ENCODE data around the gene RBMX. TPM values are rescaled to one million over a fixed set of nuclear protein-coding genes. Genes with fewer than 3 reads are reported as not detected.

The RBMX gene
- total and polyA plus RNA-seq, 2 of the 13 experiments (the other 11 are each of a cell fraction or from before 2014, with no cell fraction given), result 114 to 254 TPM

DNA sequence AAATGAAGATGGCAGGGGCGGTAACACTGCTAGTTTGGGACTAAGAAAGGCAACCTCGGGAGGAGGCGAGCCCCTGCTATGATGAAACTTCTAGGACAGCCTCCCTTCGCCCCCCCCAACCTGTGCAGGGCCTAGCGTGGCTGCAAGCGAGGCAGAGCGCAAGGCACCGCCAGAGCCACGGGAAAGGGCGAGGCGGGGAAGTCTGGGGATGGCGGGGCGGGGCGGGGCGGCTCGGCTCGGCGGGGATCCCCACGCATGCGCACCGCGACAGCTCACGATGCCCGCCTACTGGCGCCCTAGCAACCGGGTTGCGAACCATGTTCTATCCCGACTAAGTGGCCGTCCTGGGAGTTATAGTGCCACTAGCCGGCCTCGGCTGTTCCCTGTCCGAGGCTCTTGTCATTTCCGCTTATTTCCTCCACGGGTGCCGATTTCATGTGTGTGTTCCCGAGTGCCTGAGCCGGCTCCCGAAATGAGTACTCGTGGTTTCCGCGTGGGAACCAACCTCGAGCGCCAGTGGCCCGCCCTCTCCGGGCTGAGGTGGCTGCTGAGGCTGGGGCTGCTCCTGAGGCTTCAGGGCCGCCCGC lies 28.7 kb upstream of the RBMX start:
- no TSS peak for BruUV-seq (replicated peaks)
- no peaks in the 10 kb centered on the region for H4K20me1 ChIP-seq (ENCODE audit: insufficient read depth, low read length)
- WGBS (ENCODE audit: low lambda C conversion rate), result no CpG with 5 or more reads among the region's 47 CpGs
- ChIA-PET CTCF (ENCODE audit: low intra/inter-chr PET ratio, low total read pairs) (no interaction called here), POLR2A (interaction anchor here (0.6 to 1.8 kb wide), 2 partner anchors 29 to 42 kb away, joined by 3 to 7 read pairs; partner anchors contain the start of gene RBMX)
- in situ Hi-C loops (cut with HindIII; ENCODE audit: extremely low pct_ligation_motif_present, low pct_unique_long_range_greater_than_20kb) (loop anchor here (25.0 kb wide), 1 partner anchor 197 kb away; no protein-coding TSS in a partner anchor), intact Hi-C loops (cut with micrococcal nuclease; ENCODE audit: unreplicated experiment) (no loop called here)
- H3K79me2 ChIP-seq (ENCODE audit: insufficient read depth, low read length), result no peaks in the 10 kb centered on the region
- H3K36me3 ChIP-seq (replicated peaks in 1 of 2; ENCODE audit: control insufficient read depth in 1 of 2, insufficient read depth in 2 of 2, low read length in 2 of 2), result no peaks in the 10 kb centered on the region
- H3K4me1 ChIP-seq (ENCODE audit: insufficient read depth, low read length), result no peaks in the 10 kb centered on the region
- H2AFZ ChIP-seq (ENCODE audit: low read length), result peak overlapping the region; percentile 63
- H3K4me2 ChIP-seq (ENCODE audit: low read depth, low read length), result peak overlapping the region; percentile 84
- no peaks in the 10 kb centered on the region for H3K9me3 ChIP-seq (ENCODE audit: low read length)
- H3K4me3 ChIP-seq (replicated peaks in 1 of 3; ENCODE audit: insufficient read depth in 1 of 3, low read depth in 2 of 3, low read length in 3 of 3), result peak overlapping the region; percentile 60 to 73 (median 63)
- peak; percentile 92 for ATAC-seq
- peak overlapping the region; percentile 22; the same call in 1 of the 2 replicates for H3K9ac ChIP-seq (ENCODE audit: insufficient read depth, low read depth, low read length)
- no peak for FAIRE-seq
- peak; percentile 26 for DNase-seq (ENCODE audit: low spot score)
- H3K27ac ChIP-seq (ENCODE audit: extremely low read length, insufficient read depth, low read length), result no peak overlapping the region
- no peaks in the 10 kb centered on the region for H3K27me3 ChIP-seq (ENCODE audit: control insufficient read depth in 1 of 2, insufficient read depth in 2 of 2, low read length in 2 of 2)
- TF ChIP-seq, protein P1, sequence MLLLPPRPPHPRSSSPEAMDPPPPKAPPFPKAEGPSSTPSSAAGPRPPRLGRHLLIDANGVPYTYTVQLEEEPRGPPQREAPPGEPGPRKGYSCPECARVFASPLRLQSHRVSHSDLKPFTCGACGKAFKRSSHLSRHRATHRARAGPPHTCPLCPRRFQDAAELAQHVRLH (CRISPR knock-in tag; IDR thresholded peaks at IDR 0.05; ENCODE audit: borderline replicate concordance, low read depth), result no peak
- TF ChIP-seq ZNF567 (CRISPR knock-in tag; IDR thresholded peaks at IDR 0.05; ENCODE audit: borderline replicate concordance) (no peak), MEF2D (CRISPR knock-in tag; IDR thresholded peaks at IDR 0.05) (no peak)
- TF ChIP-seq, protein P2, sequence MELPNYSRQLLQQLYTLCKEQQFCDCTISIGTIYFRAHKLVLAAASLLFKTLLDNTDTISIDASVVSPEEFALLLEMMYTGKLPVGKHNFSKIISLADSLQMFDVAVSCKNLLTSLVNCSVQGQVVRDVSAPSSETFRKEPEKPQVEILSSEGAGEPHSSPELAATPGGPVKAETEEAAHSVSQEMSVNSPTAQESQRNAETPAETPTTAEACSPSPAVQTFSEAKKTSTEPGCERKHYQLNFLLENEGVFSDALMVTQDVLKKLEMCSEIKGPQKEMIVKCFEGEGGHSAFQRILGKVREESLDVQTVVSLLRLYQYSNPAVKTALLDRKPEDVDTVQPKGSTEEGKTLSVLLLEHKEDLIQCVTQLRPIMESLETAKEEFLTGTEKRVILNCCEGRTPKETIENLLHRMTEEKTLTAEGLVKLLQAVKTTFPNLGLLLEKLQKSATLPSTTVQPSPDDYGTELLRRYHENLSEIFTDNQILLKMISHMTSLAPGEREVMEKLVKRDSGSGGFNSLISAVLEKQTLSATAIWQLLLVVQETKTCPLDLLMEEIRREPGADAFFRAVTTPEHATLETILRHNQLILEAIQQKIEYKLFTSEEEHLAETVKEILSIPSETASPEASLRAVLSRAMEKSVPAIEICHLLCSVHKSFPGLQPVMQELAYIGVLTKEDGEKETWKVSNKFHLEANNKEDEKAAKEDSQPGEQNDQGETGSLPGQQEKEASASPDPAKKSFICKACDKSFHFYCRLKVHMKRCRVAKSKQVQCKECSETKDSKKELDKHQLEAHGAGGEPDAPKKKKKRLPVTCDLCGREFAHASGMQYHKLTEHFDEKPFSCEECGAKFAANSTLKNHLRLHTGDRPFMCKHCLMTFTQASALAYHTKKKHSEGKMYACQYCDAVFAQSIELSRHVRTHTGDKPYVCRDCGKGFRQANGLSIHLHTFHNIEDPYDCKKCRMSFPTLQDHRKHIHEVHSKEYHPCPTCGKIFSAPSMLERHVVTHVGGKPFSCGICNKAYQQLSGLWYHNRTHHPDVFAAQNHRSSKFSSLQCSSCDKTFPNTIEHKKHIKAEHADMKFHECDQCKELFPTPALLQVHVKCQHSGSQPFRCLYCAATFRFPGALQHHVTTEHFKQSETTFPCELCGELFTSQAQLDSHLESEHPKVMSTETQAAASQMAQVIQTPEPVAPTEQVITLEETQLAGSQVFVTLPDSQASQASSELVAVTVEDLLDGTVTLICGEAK (IDR thresholded peaks at IDR 0.05), result no peak
- TF ChIP-seq, protein P2 (CRISPR knock-in tag; IDR thresholded peaks at IDR 0.05), result no peak
- TF ChIP-seq, protein P3, sequence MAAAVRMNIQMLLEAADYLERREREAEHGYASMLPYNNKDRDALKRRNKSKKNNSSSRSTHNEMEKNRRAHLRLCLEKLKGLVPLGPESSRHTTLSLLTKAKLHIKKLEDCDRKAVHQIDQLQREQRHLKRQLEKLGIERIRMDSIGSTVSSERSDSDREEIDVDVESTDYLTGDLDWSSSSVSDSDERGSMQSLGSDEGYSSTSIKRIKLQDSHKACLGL (CRISPR knock-in tag; IDR thresholded peaks at IDR 0.05), result peak; percentile 35; the same call in 1 of the 2 replicates
- TF ChIP-seq, protein P4, sequence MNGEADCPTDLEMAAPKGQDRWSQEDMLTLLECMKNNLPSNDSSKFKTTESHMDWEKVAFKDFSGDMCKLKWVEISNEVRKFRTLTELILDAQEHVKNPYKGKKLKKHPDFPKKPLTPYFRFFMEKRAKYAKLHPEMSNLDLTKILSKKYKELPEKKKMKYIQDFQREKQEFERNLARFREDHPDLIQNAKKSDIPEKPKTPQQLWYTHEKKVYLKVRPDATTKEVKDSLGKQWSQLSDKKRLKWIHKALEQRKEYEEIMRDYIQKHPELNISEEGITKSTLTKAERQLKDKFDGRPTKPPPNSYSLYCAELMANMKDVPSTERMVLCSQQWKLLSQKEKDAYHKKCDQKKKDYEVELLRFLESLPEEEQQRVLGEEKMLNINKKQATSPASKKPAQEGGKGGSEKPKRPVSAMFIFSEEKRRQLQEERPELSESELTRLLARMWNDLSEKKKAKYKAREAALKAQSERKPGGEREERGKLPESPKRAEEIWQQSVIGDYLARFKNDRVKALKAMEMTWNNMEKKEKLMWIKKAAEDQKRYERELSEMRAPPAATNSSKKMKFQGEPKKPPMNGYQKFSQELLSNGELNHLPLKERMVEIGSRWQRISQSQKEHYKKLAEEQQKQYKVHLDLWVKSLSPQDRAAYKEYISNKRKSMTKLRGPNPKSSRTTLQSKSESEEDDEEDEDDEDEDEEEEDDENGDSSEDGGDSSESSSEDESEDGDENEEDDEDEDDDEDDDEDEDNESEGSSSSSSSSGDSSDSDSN (CRISPR knock-in tag; IDR thresholded peaks at IDR 0.05), result 0 out of 2 replicates have a peak, but pooled peaks have one; percentile 21

Measured in HepG2 (cell line).